HG03521 (cell line): Measurements from ENCODE around the gene FAM124A.

Source experiments
- ATAC-seq: cut with Tn5 transposase; IDR thresholded peaks from one replicate; pipeline ENCODE4 v1.9.1; 2021; ENCODE audit warnings: mild to moderate bottlenecking, moderate library complexity; ENCODE audit not compliant: unreplicated experiment

Gene FAM124A

GRCh38 chr13:51332566-51333361, 110.6 kb downstream of the FAM124A start:
- ATAC-seq = no peak

GRCh38 chr13:51333421-51333820, 111.2 kb downstream of the FAM124A start:
- no peak for ATAC-seq

GRCh38 chr13:51333826-51334225, 111.6 kb downstream of the FAM124A start:
- ATAC-seq = no peak
